GM12878 (cell line): Measurements from ENCODE around the gene PCDHGB6.

ENCODE experiments used
- CTCF ChIP-seq, 3 experiments: IDR thresholded peaks in 2 of 3; conservative IDR thresholded peaks in 1 of 3; 2 replicates each; pipeline ENCODE4 v1.5.1; 2011; ENCODE audit warnings: low read depth in 3 of 3, low read length in 3 of 3, mild to moderate bottlenecking in 3 of 3, control low read depth in 2 of 3, moderate library complexity in 2 of 3, inconsistent platforms in 1 of 3, mixed read lengths in 1 of 3; ENCODE audit not compliant: control insufficient read depth in 2 of 3, insufficient read depth in 1 of 3; ENCODE audit errors: extremely low read depth in 1 of 3
- IRF3 ChIP-seq: fragments of 450-650 bp; IDR thresholded peaks from 2 replicates; pipeline ENCODE4 v1.6.1; 2014; ENCODE audit warnings: mild to moderate bottlenecking
- MYC ChIP-seq: IDR thresholded peaks from 2 replicates; pipeline ENCODE4 v1.6.1; 2011; ENCODE audit warnings: mild to moderate bottlenecking, low read length, moderate library complexity, inconsistent platforms; ENCODE audit not compliant: insufficient read depth, insufficient replicate concordance, insufficient read length, severe bottlenecking
- SP1 ChIP-seq: IDR thresholded peaks from one replicate; pipeline ENCODE4 v1.6.1; 2011; ENCODE audit warnings: low read depth, low read length
- USF2 ChIP-seq: IDR thresholded peaks from 2 replicates; pipeline ENCODE4 v1.6.1; 2011; ENCODE audit warnings: low read depth, low read length, improper control_type of control experiment, borderline replicate concordance
- ZNF274 ChIP-seq: IDR thresholded peaks from one replicate; pipeline ENCODE4 v1.8.0; 2011; ENCODE audit not compliant: insufficient read length, insufficient read depth

GRCh38 chr5:141421489-141421855 lies 13.7 kb downstream of the PCDHGB6 start:
- TF ChIP-seq ZNF274 (no peak), CTCF (IDR thresholded peaks at IDR 0.05 in 2 of 3, conservative IDR thresholded peaks at IDR 0.05 in 1 of 3; ENCODE audit: control insufficient read depth in 2 of 3, extremely low read depth in 1 of 3, insufficient read depth in 1 of 3, low read depth in 3 of 3, low read length in 3 of 3) (no peak), MYC (no peak), IRF3 (no peak), USF2 (no peak), SP1 (no peak)
